GM18867 (cell line): ENCODE measurements around the gene GALNT9.
"Not testable (repeated sequence)": the region's sequence is repeated elsewhere in the genome, so short reads cannot be mapped to it uniquely, and the experiment has no call there.

Experiments used
- ATAC-seq: cut with Tn5 transposase; IDR thresholded peaks from one replicate; pipeline ENCODE4 v1.9.1; 2021; ENCODE audit warnings: mild to moderate bottlenecking, moderate library complexity; ENCODE audit not compliant: unreplicated experiment

The GALNT9 gene

GRCh38 chr12:132202929-132203721 lies 126.3 kb downstream of the GALNT9 start:
- ATAC-seq = no peak

GRCh38 chr12:132201391-132202120 lies 127.8 kb downstream of the GALNT9 start:
- no peak for ATAC-seq

GRCh38 chr12:132200800-132201199 lies 128.6 kb downstream of the GALNT9 start:
- ATAC-seq = no peak

- no peak for ATAC-seq
Measured at GRCh38 chr12:132199526-132200319, 129.7 kb downstream of the GALNT9 start.

- ATAC-seq = no peak
Measured at GRCh38 chr12:132199101-132199500, 130.3 kb downstream of the GALNT9 start.

- ATAC-seq = no peak
Measured at GRCh38 chr12:132197581-132198354, 131.6 kb downstream of the GALNT9 start.

GRCh38 chr12:132196873-132197390 lies 132.5 kb downstream of the GALNT9 start:
- ATAC-seq = no peak

GRCh38 chr12:132196038-132196872 lies 133.1 kb downstream of the GALNT9 start:
- no peak for ATAC-seq

- not testable (repeated sequence) for ATAC-seq
Measured at GRCh38 chr12:132195242-132195641, 134.1 kb downstream of the GALNT9 start.

GRCh38 chr12:132194556-132194955 lies 134.8 kb downstream of the GALNT9 start:
- ATAC-seq = no peak

- no peak for ATAC-seq
Measured at GRCh38 chr12:132194056-132194455, 135.3 kb downstream of the GALNT9 start.

- ATAC-seq = no peak
Measured at GRCh38 chr12:132191715-132192553, 137.5 kb downstream of the GALNT9 start.

- ATAC-seq = no peak
Measured at GRCh38 chr12:132190834-132191500, 138.4 kb downstream of the GALNT9 start.

- peak; percentile 15 for ATAC-seq
Measured at GRCh38 chr12:132190012-132190755, 139.2 kb downstream of the GALNT9 start.

GRCh38 chr12:132189378-132190011 lies 139.9 kb downstream of the GALNT9 start:
- ATAC-seq = peak; percentile 86

GRCh38 chr12:132188916-132189325 lies 140.5 kb downstream of the GALNT9 start:
- ATAC-seq = no peak

- ATAC-seq = no peak
Measured at GRCh38 chr12:132188451-132188901, 140.9 kb downstream of the GALNT9 start.
